GM20431 (cell line): ENCODE measurements around the gene PPIE.

Experiments
- in situ Hi-C: fragments of 300-500 bp; cut with MseI, MboI; formaldehyde crosslinking; loops from one replicate; pipeline ENCODE4 v1.15.0; 2020; ENCODE audit warnings: low sequenced_read_pairs; ENCODE audit not compliant: unreplicated experiment

PPIE gene

GRCh38 chr1:39738622-39739366, at the start of gene PPIE:
Gene PPIE, plus strand, starts transcription at chr1:39738882. Its CDS starts 19 bp downstream, at chr1:39738901.
- in situ Hi-C loops = loop anchor here (10.0 kb wide), 1 partner anchor 56 kb away; no protein-coding TSS in a partner anchor

DNA sequence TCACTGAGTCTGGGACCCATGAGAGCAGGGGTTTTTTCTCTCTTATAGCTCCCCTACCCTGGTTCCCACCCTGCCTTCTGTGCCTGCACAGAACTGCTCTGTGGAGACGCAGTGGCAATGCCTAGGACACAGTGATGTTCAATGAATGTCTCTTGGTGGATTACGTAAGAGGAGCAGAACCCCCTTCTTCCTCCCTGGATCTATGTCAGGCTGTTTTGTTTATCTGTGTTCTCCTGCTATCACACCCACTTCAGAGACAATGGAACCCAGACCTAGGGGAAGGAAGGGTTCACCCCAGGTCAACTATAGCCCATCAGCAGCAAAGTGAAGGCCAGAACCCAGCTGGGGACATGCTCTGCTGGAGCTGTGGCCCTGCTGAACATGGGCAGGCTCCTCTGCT, 49.5 kb upstream of the PPIE start:
- in situ Hi-C loops = no loop called here

- in situ Hi-C loops = no loop called here
These were observed 49.0 kb upstream of the PPIE start for GRCh38 chr1:39689635-39690034.

- in situ Hi-C loops = no loop called here
These were observed 48.5 kb upstream of the PPIE start for GRCh38 chr1:39690225-39690624.

- in situ Hi-C loops = no loop called here
These were observed 47.8 kb upstream of the PPIE start for GRCh38 chr1:39690794-39691382.

GRCh38 chr1:39691383-39692151, 47.1 kb upstream of the PPIE start, which contains the start of gene HPCAL4:
Gene HPCAL4, minus strand, starts transcription at chr1:39691433. Its CDS starts 6,830 bp downstream, at chr1:39684603.
- in situ Hi-C loops = no loop called here

- in situ Hi-C loops = no loop called here
These were observed 46.3 kb upstream of the PPIE start for GRCh38 chr1:39692152-39693074.

GRCh38 chr1:39694026-39694425, 44.7 kb upstream of the PPIE start:
- in situ Hi-C loops = no loop called here

DNA sequence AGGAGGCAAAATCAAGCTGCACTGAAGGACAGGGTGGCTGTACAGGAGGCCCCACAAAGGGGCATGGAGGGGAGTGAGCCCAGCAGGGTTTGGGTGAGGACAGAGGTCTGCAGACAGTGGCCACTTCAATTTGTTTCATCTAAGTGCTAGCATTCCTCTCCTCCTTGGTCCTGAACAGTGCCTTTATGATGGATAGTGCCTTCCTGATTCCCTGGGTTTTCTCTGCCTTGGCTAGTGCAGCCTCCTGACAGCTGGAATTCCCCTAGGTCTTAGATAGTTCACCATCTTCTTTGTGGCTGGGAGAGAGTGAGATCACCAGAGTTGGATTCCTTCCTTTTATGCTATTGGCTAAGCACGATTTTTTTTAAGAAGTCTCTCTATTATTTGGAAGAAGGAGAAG, 43.7 kb upstream of the PPIE start:
- in situ Hi-C loops = no loop called here

GRCh38 chr1:39696448-39696847, 42.2 kb upstream of the PPIE start:
- in situ Hi-C loops = no loop called here

DNA sequence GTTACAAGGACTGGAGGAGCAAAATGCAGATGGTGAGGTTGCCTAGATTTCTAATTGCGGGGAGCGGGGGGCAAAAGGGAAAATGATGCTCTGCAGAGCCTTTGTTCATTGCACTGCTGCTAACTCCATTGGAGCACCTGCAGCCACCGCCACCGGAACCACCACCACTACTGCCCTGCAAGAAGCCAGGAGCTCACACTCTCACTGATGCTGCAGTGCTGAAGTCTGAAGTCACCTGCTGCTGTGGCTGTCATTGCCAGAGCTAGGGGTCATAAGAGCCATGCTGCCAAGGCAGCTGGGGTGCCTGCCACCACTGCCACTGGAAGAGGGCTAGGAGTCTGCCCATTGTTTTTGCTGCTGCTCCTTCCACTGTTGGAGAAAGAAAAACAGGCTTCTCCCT, 40.1 kb upstream of the PPIE start:
- in situ Hi-C loops = no loop called here

- in situ Hi-C loops = no loop called here
These were observed 39.3 kb upstream of the PPIE start for GRCh38 chr1:39699419-39699818.

DNA sequence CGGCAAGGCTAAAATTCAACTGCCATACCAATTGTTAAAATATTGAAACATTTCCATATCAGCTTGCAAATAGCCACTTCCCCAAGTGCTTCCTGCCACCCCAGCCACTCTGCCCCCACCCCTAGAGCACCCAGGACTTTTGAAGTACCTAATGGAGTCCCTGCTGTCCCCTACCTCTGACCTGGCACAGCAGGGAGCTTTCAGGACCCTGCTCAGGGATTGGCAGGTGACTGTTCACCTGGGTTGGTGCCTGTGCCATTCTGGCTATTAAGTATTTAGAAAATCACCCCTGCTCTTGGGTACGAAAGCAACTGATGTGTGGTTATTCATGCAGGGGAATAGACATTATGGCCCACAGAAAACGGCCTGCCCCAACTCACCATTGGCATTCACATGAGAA, 38.3 kb upstream of the PPIE start:
- in situ Hi-C loops = loop anchor here (25.0 kb wide), 1 partner anchor 88 kb away; no protein-coding TSS in a partner anchor

DNA sequence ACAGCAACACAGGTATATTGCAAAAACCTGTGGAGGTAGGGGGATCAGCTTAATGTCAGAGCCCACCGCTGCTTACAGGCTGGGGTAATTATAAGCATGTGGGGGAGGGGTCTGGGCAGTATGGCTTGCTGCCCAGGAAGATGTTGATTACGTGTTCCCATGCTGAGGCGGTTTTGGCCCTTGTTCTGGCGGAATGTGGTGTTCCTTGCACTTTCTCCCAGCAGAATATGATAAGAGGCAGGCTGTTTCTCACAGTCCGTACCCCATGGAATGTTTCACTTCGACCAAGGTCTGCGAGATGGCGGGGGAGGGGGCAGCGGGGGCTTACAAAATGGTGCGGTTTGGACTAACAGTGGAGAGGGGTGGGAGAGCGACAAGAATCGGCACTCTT, 37.6 kb upstream of the PPIE start:
- in situ Hi-C loops = loop anchor here (25.0 kb wide), 1 partner anchor 89 kb away; no protein-coding TSS in a partner anchor

DNA sequence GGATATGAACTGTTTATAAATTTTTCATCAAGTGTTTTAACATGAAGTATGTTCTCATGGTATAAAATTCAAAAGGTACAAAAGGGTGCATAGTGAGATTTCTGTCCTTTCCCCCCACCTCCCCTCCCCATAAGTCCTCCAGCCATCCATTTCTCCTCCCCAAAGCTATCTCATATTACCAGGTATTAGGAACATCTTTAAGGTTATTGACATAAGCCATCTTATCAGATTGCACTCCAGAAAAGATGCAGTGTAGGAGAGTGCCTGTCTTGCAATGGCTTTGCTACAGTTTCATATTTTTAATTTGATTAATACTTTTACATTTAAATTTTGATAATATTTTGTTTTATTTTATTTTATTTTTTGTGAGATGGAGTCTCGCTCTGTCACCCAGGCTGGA, 33.9 kb upstream of the PPIE start:
- in situ Hi-C loops = loop anchor here (25.0 kb wide), 1 partner anchor 92 kb away; no protein-coding TSS in a partner anchor

DNA sequence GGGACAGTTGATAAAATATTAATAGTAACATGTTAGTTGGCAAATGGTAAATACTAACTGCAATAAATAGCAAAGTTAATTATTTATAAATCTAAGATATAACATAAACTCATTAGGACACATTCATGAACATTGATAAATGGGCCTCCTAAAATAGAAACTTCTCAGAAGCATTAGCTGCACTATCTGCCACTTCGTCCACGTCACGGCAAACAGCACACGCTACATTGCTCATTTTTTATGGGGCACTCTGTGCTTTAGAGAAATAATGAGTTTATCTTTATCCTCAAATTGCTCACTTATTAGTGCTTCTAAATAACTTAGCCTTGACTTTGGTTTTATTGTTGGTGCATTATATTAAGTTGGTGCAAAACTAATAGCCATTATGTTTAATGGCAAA, 31.2 kb upstream of the PPIE start:
- in situ Hi-C loops = loop anchor here (25.0 kb wide), 1 partner anchor 95 kb away; no protein-coding TSS in a partner anchor

DNA sequence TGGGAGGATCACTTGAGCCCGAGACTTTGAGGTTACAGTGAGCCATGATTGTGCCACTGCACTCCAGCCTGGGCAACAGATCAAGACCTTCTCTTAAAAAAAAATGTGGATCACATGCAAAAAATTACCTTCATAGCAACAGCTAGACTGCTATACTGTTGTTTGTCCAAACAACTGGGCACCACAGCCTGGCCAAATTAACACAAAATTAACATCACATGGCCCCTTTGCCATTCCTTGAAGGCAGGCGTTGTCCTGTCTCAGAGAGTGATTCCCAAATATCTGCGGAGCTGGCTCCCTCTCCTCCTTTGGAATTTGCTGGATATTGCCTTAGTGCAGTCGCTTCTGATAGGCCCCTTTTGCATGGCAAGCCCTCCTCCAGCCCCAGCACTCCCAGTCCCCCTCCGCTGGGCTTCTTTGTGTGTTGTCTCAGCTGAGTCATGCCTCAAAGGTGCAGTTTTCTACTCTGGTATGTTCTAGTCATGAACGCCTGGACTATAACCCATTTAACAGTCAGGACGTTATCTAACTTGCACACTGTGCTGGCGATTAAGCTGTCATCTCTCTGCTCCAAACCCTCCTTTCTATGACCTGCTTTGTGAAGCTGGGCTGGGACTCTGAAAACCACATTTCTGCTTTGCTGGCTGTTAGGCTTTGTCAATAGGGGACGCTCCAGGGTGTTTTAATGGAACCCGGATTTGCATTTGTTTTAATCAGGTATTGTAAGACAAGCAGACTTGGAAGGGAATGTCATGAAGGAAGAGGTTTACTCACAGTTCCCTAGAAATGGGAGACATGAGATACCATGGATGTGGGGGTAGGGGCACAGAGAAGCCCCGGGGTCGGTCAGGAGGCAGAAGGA, 27.3 kb upstream of the PPIE start:
- in situ Hi-C loops = loop anchor here (25.0 kb wide), 1 partner anchor 99 kb away; no protein-coding TSS in a partner anchor

DNA sequence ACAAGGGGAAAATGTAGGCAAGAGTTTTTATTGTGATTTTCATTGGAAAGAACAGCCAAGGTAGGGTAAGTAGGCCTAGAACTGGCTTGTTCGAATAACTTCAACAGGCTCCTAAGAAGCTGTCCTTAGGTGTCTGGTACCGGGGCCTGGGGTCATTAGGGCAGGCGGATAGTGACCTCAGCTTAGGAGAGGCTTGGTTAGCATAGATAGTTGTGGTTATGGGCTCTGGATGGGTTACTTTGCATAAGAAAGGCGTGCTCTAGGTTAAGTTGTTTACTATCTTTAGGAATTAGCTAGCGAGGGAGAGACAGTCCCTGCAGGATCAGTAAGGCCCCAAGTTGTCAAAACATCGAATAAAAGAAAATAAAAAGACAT, 26.7 kb upstream of the PPIE start:
- in situ Hi-C loops = loop anchor here (25.0 kb wide), 1 partner anchor 100 kb away; no protein-coding TSS in a partner anchor

DNA sequence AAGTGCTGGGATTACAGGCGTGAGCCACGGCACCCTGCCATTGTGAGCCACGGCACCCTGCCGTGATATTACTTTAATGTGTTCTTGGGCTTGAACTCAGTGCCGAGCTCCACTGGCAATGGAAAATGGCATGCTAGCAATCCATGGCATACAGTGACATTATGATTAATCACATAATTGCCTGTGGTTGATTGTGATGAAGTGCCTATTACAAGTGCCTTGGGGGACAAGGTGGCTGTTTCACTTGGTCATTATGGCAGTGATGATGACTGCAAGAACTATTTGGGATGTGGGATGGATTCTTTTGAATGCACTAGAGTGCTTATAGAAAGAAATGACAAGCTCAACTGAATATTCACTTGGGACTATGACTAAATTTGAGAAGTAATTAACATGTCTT, 25.1 kb upstream of the PPIE start:
- in situ Hi-C loops = loop anchor here (25.0 kb wide), 1 partner anchor 101 kb away; no protein-coding TSS in a partner anchor
